Mesothelial cell of epicardium (in vitro differentiated cells): ENCODE measurements around the gene MAS1L. TPM values are rescaled to one million over a fixed set of nuclear protein-coding genes. Genes with fewer than 3 reads are reported as not detected.

Experiments used
- DNase-seq, 2 experiments: peaks; one replicate each; pipeline ENCODE4 v3.0.0; 2021; ENCODE audit warnings: low spot score in 2 of 2; ENCODE audit not compliant: unreplicated experiment in 2 of 2
- H3K27ac Mint-ChIP-seq: 2 replicates; pipeline ENCODE4 v1.8.0; 2021; ENCODE audit warnings: mixed read lengths
- H3K27me3 Mint-ChIP-seq: 2 replicates; pipeline ENCODE4 v1.8.0; 2021; ENCODE audit warnings: low read depth, mixed read lengths
- H3K36me3 Mint-ChIP-seq: 2 replicates; pipeline ENCODE4 v1.8.0; 2021; ENCODE audit warnings: mixed read lengths
- H3K4me1 Mint-ChIP-seq: 2 replicates; pipeline ENCODE4 v1.8.0; 2021; ENCODE audit warnings: mixed read lengths
- H3K4me3 Mint-ChIP-seq: 2 replicates; pipeline ENCODE4 v1.8.0; 2021; ENCODE audit warnings: mild to moderate bottlenecking, moderate library complexity, mixed read lengths
- H3K9me3 Mint-ChIP-seq: 2 replicates; pipeline ENCODE4 v1.8.0; 2021; ENCODE audit warnings: mixed read lengths
- total RNA-seq: library from RNA; stranded (reverse); gene quantifications from 3 replicates; pipeline ENCODE4 v1.2.1, GENCODE V29; 2021
- TF ChIP-seq, protein P1 (sequence below): fragments of 200-600 bp; sonication (generic); IDR thresholded peaks from one replicate; pipeline ENCODE4 v1.5.0; 2021; ENCODE audit warnings: antibody characterized with exemption; ENCODE audit not compliant: unreplicated experiment

MAS1L gene
- not detected in 3 replicates for total RNA-seq

GRCh38 chr6:29487660-29488059 is at the start of gene MAS1L:
MAS1L (minus strand) TSS chr6:29487956; CDS start chr6:29487902, 54 bp downstream.
- H3K27ac Mint-ChIP-seq = no peak within 1 kb of the TSS
- DNase-seq = no peak
- H3K9me3 Mint-ChIP-seq = peaks cover 1% of the 10 kb centered on the region
- no peak within 1 kb of the TSS for H3K4me3 Mint-ChIP-seq
- H3K4me1 Mint-ChIP-seq = no peaks in the 10 kb centered on the region
- TF ChIP-seq, protein P1, sequence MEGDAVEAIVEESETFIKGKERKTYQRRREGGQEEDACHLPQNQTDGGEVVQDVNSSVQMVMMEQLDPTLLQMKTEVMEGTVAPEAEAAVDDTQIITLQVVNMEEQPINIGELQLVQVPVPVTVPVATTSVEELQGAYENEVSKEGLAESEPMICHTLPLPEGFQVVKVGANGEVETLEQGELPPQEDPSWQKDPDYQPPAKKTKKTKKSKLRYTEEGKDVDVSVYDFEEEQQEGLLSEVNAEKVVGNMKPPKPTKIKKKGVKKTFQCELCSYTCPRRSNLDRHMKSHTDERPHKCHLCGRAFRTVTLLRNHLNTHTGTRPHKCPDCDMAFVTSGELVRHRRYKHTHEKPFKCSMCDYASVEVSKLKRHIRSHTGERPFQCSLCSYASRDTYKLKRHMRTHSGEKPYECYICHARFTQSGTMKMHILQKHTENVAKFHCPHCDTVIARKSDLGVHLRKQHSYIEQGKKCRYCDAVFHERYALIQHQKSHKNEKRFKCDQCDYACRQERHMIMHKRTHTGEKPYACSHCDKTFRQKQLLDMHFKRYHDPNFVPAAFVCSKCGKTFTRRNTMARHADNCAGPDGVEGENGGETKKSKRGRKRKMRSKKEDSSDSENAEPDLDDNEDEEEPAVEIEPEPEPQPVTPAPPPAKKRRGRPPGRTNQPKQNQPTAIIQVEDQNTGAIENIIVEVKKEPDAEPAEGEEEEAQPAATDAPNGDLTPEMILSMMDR = no peak
- H3K27me3 Mint-ChIP-seq = peaks cover 12% of the 10 kb centered on the region
- no peaks in the 10 kb centered on the region for H3K36me3 Mint-ChIP-seq

GRCh38 chr6:29532320-29532951 is 44.7 kb upstream of the MAS1L start:
- no peaks in the 10 kb centered on the region for H3K9me3 Mint-ChIP-seq
- no peaks in the 10 kb centered on the region for H3K36me3 Mint-ChIP-seq
- H3K27ac Mint-ChIP-seq = no peak overlapping the region
- H3K27me3 Mint-ChIP-seq = peaks cover 17% of the 10 kb centered on the region
- no peak overlapping the region for H3K4me3 Mint-ChIP-seq
- TF ChIP-seq, protein P1 = no peak
- H3K4me1 Mint-ChIP-seq = no peaks in the 10 kb centered on the region
- DNase-seq = no peak

GRCh38 chr6:29531668-29532067 is 43.9 kb upstream of the MAS1L start:
- no peaks in the 10 kb centered on the region for H3K36me3 Mint-ChIP-seq
- no peak for DNase-seq

DNA sequence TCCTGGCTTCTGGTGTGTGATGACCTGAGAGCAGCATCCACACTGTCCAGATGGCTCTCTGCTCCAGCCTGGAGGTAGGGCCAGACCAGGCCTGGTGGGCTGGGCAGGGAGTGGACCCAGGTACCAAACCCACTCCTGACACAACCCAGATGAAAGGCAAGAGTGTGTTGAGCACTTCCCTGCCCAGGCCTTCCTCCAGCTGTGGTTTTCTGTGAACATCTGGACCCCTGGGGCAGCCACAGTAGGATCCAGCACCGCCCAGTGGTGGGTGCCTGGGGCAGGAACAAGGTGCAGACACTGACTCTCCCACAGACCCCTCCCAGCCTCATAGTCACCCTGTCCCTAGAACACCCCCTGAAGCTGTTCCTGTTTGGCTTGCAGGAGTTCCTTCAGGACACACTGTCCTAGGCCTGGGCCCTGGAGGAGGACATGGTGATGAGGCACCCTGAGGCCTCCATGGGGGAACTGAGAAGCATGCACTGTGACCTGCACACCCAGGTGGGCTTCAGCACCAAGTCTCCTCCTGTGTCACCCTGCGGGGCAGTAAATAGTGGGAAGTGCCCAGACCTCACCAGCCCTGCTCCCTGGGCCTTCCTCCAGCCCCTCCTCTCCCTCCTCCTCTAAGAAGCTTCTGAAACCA is 43.0 kb upstream of the MAS1L start:
- peaks cover 18% of the 10 kb centered on the region for H3K27me3 Mint-ChIP-seq
- TF ChIP-seq, protein P1 = no peak
- DNase-seq = no peak
- no peaks in the 10 kb centered on the region for H3K36me3 Mint-ChIP-seq
- H3K27ac Mint-ChIP-seq = no peak overlapping the region
- H3K9me3 Mint-ChIP-seq = no peaks in the 10 kb centered on the region
- no peak overlapping the region for H3K4me3 Mint-ChIP-seq
- H3K4me1 Mint-ChIP-seq = no peaks in the 10 kb centered on the region

More at GRCh38 chr6:29531668-29532067, 43.9 kb upstream of the MAS1L start:
- Mint-ChIP-seq H3K4me3 (no peak overlapping the region), H3K27me3 (peaks cover 15% of the 10 kb centered on the region), H3K9me3 (no peaks in the 10 kb centered on the region), H3K27ac (no peak overlapping the region), H3K4me1 (no peaks in the 10 kb centered on the region)
- TF ChIP-seq, protein P1 = no peak

DNA sequence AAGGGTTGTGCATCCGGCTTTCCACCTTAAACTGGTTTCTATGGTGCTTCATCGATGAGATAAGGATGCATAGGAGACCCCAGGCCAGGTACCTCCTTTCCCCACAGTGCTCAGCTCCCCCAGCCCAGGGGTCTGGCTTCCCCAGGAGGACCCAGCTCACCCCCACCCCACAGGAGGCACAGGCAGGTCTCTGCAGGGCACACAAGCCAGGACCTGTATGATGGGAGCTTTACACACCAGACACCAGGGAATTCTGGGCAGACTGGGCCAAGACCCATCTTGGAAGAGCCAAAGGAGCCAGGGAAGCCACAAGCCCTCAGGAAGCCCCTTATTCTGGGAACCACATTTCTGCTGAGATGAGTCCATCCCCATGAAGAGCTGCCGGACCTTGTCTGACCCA is 42.2 kb upstream of the MAS1L start:
- H3K36me3 Mint-ChIP-seq = no peaks in the 10 kb centered on the region
- H3K27me3 Mint-ChIP-seq = peaks cover 19% of the 10 kb centered on the region
- H3K27ac Mint-ChIP-seq = no peak overlapping the region
- H3K4me3 Mint-ChIP-seq = no peak overlapping the region
- no peaks in the 10 kb centered on the region for H3K9me3 Mint-ChIP-seq
- TF ChIP-seq, protein P1 = no peak
- DNase-seq = no peak
- H3K4me1 Mint-ChIP-seq = no peaks in the 10 kb centered on the region
